Measurements from ENCODE around the gene P2RX3. TPM values are rescaled to one million over a fixed set of nuclear protein-coding genes. Genes with fewer than 3 reads are reported as not detected.

Gene P2RX3
- total RNA-seq, 4 donors from 2014 or later: not detected

GRCh38 chr11:57392066-57392762 is 54.1 kb downstream of the P2RX3 start:
- TF ChIP-seq CTCF (IDR thresholded peaks at IDR 0.05): no peak
- DNase-seq (ENCODE audit: low spot score) (no peak), ATAC-seq (ENCODE audit: low FRiP score) (no peak)

GRCh38 chr11:57392763-57393105 is 54.6 kb downstream of the P2RX3 start:
- ATAC-seq (ENCODE audit: low FRiP score) (no peak), DNase-seq (ENCODE audit: low spot score) (no peak)
- no peak for TF ChIP-seq CTCF (IDR thresholded peaks at IDR 0.05)

- TF ChIP-seq CTCF (IDR thresholded peaks at IDR 0.05): no peak
- no peak for DNase-seq (ENCODE audit: low spot score)
- ATAC-seq (ENCODE audit: low FRiP score): no peak
Measured at GRCh38 chr11:57394203-57394965, 56.2 kb downstream of the P2RX3 start.

GRCh38 chr11:57395905-57396623 is 57.9 kb downstream of the P2RX3 start:
- no peak for ATAC-seq (ENCODE audit: low FRiP score)

GRCh38 chr11:57396744-57397143 is 58.6 kb downstream of the P2RX3 start:
- no peak for ATAC-seq (ENCODE audit: low FRiP score)
- TF ChIP-seq CTCF (IDR thresholded peaks at IDR 0.05): no peak
- no peak for DNase-seq (ENCODE audit: low spot score)

More at GRCh38 chr11:57395905-57396623, 57.9 kb downstream of the P2RX3 start:
- DNase-seq (ENCODE audit: low spot score): no peak
- TF ChIP-seq CTCF (IDR thresholded peaks at IDR 0.05): no peak

- no peak for TF ChIP-seq CTCF (IDR thresholded peaks at IDR 0.05)
- DNase-seq (ENCODE audit: low spot score): no peak
Measured at GRCh38 chr11:57397394-57397990, 59.3 kb downstream of the P2RX3 start.

More at GRCh38 chr11:57397394-57397990, 59.3 kb downstream of the P2RX3 start:
- ATAC-seq (ENCODE audit: low FRiP score): no peak
